Effector memory CD8-positive, alpha-beta T cell (primary cell): ENCODE data around the gene BCOR.

Experiments used
- ATAC-seq: fragments of 150-1000 bp; cut with Tn5 transposase; replicated peaks from 2 replicates; pipeline ENCODE4 v1.10.0; 2021; ENCODE audit warnings: mild to moderate bottlenecking, moderate library complexity
- DNase-seq, 3 experiments: peaks; one replicate each; pipeline ENCODE4 v3.0.0; 2021
- H3K27ac Mint-ChIP-seq, 2 donors: one replicate each; pipeline ENCODE4 v1.8.0; 2022; ENCODE audit warnings: mild to moderate bottlenecking in 2 of 2, mixed read lengths in 2 of 2, moderate library complexity in 2 of 2
- H3K27me3 Mint-ChIP-seq, 2 donors: one replicate each; pipeline ENCODE4 v1.8.0; 2022; ENCODE audit warnings: mixed read lengths in 2 of 2
- H3K36me3 Mint-ChIP-seq: one replicate; pipeline ENCODE4 v1.8.0; 2022; ENCODE audit warnings: mild to moderate bottlenecking, moderate library complexity, mixed read lengths; ENCODE audit not compliant: insufficient read depth
- H3K4me1 Mint-ChIP-seq, 2 donors: one replicate each; pipeline ENCODE4 v1.8.0; 2022; ENCODE audit warnings: low read depth in 2 of 2, mixed read lengths in 2 of 2
- H3K4me3 Mint-ChIP-seq, 2 donors: one replicate each; pipeline ENCODE4 v1.8.0; 2022; ENCODE audit warnings: mild to moderate bottlenecking in 2 of 2, mixed read lengths in 2 of 2, moderate library complexity in 2 of 2
- H3K9me3 Mint-ChIP-seq, 2 donors: one replicate each; pipeline ENCODE4 v1.8.0; 2022; ENCODE audit warnings: mixed read lengths in 2 of 2

BCOR gene

GRCh38 chrX:40066700-40067099, 31.1 kb downstream of the BCOR start:
- Mint-ChIP-seq H3K27me3 (no peaks in the 10 kb centered on the region), H3K36me3 (peaks cover 71% of the 10 kb centered on the region), H3K27ac (no peak overlapping the region), H3K4me3 (no peak overlapping the region), H3K4me1 (peaks cover 25 to 32% of the 10 kb centered on the region in 2 donors), H3K9me3 (no peaks in the 10 kb centered on the region)
- DNase-seq: no peak
- ATAC-seq: no peak

- peak overlapping the region in 1 of 2 donors; percentile 7 for H3K4me3 Mint-ChIP-seq
- DNase-seq: no peak
- H3K27ac Mint-ChIP-seq: peak overlapping the region; percentile 62 to 92
- no peaks in the 10 kb centered on the region for H3K9me3 Mint-ChIP-seq
- H3K27me3 Mint-ChIP-seq: no peaks in the 10 kb centered on the region
- ATAC-seq: no peak
- H3K36me3 Mint-ChIP-seq: peaks cover 67% of the 10 kb centered on the region
- peaks cover 25 to 28% of the 10 kb centered on the region in 2 donors for H3K4me1 Mint-ChIP-seq
Observed at GRCh38 chrX:40065296-40066046, 32.3 kb downstream of the BCOR start.

DNA sequence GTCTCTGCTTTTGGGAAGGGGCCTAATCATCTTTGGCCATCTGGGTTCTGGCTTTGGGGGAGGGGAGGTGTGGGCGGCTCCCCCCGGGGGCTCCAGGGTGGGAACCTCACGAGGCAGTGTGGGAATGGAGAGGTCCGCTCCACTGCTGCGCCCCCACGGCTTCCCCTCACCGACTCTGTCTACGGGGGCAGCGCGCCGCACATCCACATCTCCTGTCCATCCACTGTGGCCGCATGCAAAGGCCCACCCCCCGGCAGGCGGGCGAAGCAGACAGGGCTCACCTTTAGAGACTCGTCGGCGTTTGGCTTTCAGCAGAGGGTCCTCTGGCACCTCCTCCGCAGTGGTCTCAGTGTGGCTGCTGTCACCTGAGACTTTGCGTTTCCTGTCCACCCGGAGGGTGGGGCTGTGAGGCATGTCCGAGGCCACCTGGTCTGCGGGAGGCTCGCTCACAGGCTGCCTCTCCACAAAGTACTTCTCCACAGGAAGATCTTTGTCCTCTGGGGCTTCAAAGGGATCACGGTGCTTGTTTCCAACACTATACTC, 33.6 kb downstream of the BCOR start:
- H3K9me3 Mint-ChIP-seq: no peaks in the 10 kb centered on the region
- ATAC-seq (no peak), DNase-seq (no peak)
- no peak overlapping the region for H3K4me3 Mint-ChIP-seq
- peaks cover 25 to 28% of the 10 kb centered on the region in 2 donors for H3K4me1 Mint-ChIP-seq
- peaks cover 57% of the 10 kb centered on the region for H3K36me3 Mint-ChIP-seq
- H3K27ac Mint-ChIP-seq: no peak overlapping the region
- no peaks in the 10 kb centered on the region for H3K27me3 Mint-ChIP-seq

DNA sequence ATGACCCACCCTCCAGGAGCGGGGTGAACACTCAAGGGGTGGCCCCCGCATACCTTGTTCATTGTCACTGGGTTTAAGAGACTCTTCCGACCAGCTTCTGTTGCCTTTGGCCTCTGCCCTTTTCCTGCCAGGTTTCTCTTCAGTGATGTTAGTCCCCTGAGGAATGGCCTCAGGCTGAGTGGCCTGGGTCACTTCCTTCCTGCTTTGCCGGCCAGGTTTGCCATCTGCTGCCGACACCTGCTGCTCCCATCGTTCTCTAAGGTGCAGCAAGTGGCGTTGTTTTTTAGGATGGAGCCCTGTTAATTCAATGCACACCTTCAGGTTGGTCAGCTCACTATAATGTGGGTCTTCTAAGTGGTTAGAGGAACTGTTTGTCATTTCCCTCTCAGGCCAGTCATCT, 34.2 kb downstream of the BCOR start:
- peaks cover 51% of the 10 kb centered on the region for H3K36me3 Mint-ChIP-seq
- no peak overlapping the region for H3K27ac Mint-ChIP-seq
- DNase-seq (no peak), ATAC-seq (no peak)
- peaks cover 19 to 24% of the 10 kb centered on the region in 2 donors for H3K4me1 Mint-ChIP-seq
- no peaks in the 10 kb centered on the region for H3K9me3 Mint-ChIP-seq
- H3K27me3 Mint-ChIP-seq: no peaks in the 10 kb centered on the region
- H3K4me3 Mint-ChIP-seq: no peak overlapping the region

DNA sequence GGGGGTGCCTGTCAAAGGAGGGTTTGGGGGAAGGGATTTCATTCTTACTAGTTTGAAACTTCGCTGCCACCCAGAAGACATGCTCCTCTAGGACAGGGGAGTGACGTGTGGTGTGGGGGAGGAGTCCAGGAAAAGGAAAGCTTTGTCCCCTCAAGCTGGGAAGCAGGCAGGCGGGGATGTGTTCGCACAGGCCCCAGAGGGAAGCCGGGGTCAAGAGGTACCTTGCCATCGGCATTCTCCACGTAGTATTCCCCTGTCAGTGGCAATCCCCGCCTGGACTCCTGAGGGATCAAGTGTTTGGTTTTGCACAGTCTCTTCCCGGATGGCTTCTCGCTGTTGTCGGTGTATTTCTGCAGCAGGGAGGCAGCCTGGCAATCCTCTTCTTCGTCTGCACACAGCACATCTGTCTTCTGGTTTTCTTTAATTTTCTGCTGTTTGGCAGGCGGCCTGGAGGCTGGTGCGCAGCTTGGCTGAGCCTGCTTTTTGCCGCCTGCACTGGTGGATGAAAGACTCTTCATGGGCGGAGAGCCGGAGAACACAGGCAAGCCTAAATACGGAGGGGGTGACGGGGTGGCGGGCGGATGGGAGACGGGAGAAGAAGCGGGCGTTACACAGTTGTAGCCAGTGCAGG, 35.1 kb downstream of the BCOR start:
- ATAC-seq: no peak
- Mint-ChIP-seq H3K4me1 (peaks cover 11 to 17% of the 10 kb centered on the region in 2 donors), H3K36me3 (peaks cover 46% of the 10 kb centered on the region), H3K9me3 (no peaks in the 10 kb centered on the region), H3K4me3 (no peak overlapping the region), H3K27me3 (no peaks in the 10 kb centered on the region), H3K27ac (peak overlapping the region in 1 of 2 donors; percentile 16)
- no peak for DNase-seq

DNA sequence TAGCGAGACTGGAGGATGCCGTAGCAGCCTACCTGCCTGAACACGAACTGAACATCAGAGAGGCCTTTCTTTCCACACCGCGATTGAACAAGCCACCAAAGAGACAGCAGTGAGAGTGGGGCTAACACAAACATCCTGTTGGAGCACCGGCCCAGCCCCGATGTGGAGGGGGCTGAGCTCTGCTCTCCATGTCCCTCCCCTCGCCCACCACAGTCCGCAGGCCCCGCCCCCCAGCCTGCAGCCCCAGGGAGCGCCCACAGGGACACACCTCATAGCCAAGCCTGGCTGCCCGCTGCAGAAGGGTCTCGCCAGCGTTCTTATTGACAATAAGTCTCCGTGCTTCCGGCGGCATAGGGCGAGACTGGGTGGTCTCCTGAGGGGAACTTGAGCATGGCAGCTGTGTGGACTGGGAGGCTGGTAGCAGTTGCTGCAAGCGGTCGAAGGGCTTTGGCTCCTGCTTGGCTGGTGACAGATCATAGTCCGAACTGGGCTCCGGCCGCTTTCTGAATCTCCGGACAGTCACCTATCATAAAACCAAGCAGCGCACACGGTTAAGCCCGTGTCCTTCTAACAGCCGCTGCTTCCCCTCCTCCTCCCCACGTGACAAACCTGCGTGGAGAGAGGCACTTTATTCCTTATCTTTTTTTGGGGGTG, 35.8 kb downstream of the BCOR start:
- H3K27me3 Mint-ChIP-seq: no peaks in the 10 kb centered on the region
- ATAC-seq: no peak

GRCh38 chrX:40061005-40061404, 36.8 kb downstream of the BCOR start:
- DNase-seq: no peak
- H3K36me3 Mint-ChIP-seq: peaks cover 51% of the 10 kb centered on the region
- ATAC-seq: no peak
- no peaks in the 10 kb centered on the region for H3K9me3 Mint-ChIP-seq
- H3K4me1 Mint-ChIP-seq: peaks cover 7% of the 10 kb centered on the region in 2 donors
- no peak overlapping the region for H3K27ac Mint-ChIP-seq
- no peaks in the 10 kb centered on the region for H3K27me3 Mint-ChIP-seq
- no peak overlapping the region for H3K4me3 Mint-ChIP-seq

More for the DNA sequence above, 35.8 kb downstream of the BCOR start:
- Mint-ChIP-seq H3K4me3 (no peak overlapping the region), H3K4me1 (peaks cover 7 to 10% of the 10 kb centered on the region in 2 donors), H3K36me3 (peaks cover 44% of the 10 kb centered on the region), H3K9me3 (no peaks in the 10 kb centered on the region), H3K27ac (no peak overlapping the region)
- DNase-seq: no peak

GRCh38 chrX:40060356-40060845, 37.4 kb downstream of the BCOR start:
- no peak for ATAC-seq
- Mint-ChIP-seq H3K4me3 (no peak overlapping the region), H3K9me3 (no peaks in the 10 kb centered on the region), H3K4me1 (peaks cover 1 to 3% of the 10 kb centered on the region in 2 donors), H3K36me3 (peaks cover 50% of the 10 kb centered on the region), H3K27me3 (no peaks in the 10 kb centered on the region), H3K27ac (no peak overlapping the region)
- DNase-seq: no peak

DNA sequence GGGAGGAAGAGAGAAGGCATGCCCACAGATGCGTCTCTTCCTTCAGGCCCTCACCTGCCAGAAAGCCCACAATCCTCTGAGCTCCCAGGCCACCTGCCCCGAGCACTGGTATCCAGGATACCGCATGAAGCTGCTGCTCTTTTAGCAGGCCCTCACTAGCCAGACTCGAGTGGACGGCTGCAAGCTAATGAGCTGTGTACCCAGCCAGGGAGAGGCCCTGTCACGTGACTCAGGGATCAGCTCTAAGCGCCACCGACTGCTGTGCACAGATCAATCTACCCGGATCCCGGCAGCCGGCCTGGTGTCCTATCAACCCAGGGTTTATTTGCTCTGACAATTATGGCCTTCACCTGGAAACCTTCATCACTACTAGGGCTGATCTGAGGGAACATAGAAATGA, 39.0 kb downstream of the BCOR start:
- DNase-seq (no peak), ATAC-seq (no peak)
- Mint-ChIP-seq H3K4me3 (no peak overlapping the region), H3K27me3 (no peaks in the 10 kb centered on the region), H3K9me3 (no peaks in the 10 kb centered on the region), H3K4me1 (peaks cover 0 to 1% of the 10 kb centered on the region in 2 donors), H3K27ac (no peak overlapping the region), H3K36me3 (peaks cover 52% of the 10 kb centered on the region)

GRCh38 chrX:40057405-40057804, 40.4 kb downstream of the BCOR start:
- Mint-ChIP-seq H3K27ac (no peak overlapping the region), H3K9me3 (no peaks in the 10 kb centered on the region), H3K27me3 (no peaks in the 10 kb centered on the region), H3K36me3 (peaks cover 52% of the 10 kb centered on the region), H3K4me1 (no peaks in the 10 kb centered on the region), H3K4me3 (no peak overlapping the region)
- no peak for ATAC-seq
- DNase-seq: no peak

GRCh38 chrX:40056420-40056819, 41.3 kb downstream of the BCOR start:
- DNase-seq (no peak), ATAC-seq (no peak)
- H3K9me3 Mint-ChIP-seq: no peaks in the 10 kb centered on the region
- no peaks in the 10 kb centered on the region for H3K4me1 Mint-ChIP-seq
- peaks cover 59% of the 10 kb centered on the region for H3K36me3 Mint-ChIP-seq
- H3K27ac Mint-ChIP-seq: no peak overlapping the region
- H3K27me3 Mint-ChIP-seq: no peaks in the 10 kb centered on the region
- H3K4me3 Mint-ChIP-seq: no peak overlapping the region

- Mint-ChIP-seq H3K36me3 (peaks cover 62% of the 10 kb centered on the region), H3K4me1 (no peaks in the 10 kb centered on the region), H3K9me3 (no peaks in the 10 kb centered on the region), H3K27me3 (no peaks in the 10 kb centered on the region), H3K27ac (no peak overlapping the region), H3K4me3 (no peak overlapping the region)
- ATAC-seq (no peak), DNase-seq (no peak)
Observed at GRCh38 chrX:40055495-40055894, 42.3 kb downstream of the BCOR start.

- H3K27ac Mint-ChIP-seq: no peak overlapping the region
- ATAC-seq (no peak), DNase-seq (no peak)
- H3K4me3 Mint-ChIP-seq: no peak overlapping the region
- H3K36me3 Mint-ChIP-seq: peaks cover 64% of the 10 kb centered on the region
- H3K27me3 Mint-ChIP-seq: no peaks in the 10 kb centered on the region
- no peaks in the 10 kb centered on the region for H3K9me3 Mint-ChIP-seq
- H3K4me1 Mint-ChIP-seq: no peaks in the 10 kb centered on the region
Observed at GRCh38 chrX:40054793-40055192, 43.0 kb downstream of the BCOR start.
